GM10847 (cell line): Measurements from ENCODE around the gene ADGRD2.

ENCODE experiments used
- POLR2A ChIP-seq: IDR thresholded peaks from 2 replicates; pipeline ENCODE4 v1.6.1; 2011; ENCODE audit not compliant: insufficient read length; ENCODE audit errors: extremely low read depth

ADGRD2 gene

GRCh38 chr9:124478354-124478753 is 28.1 kb downstream of the ADGRD2 start:
- no peak for TF ChIP-seq POLR2A

GRCh38 chr9:124479371-124479770 is 29.1 kb downstream of the ADGRD2 start:
- TF ChIP-seq POLR2A: no peak

GRCh38 chr9:124479947-124480620 is 29.8 kb downstream of the ADGRD2 start:
- TF ChIP-seq POLR2A: no peak

GRCh38 chr9:124480621-124480981 is 30.4 kb downstream of the ADGRD2 start:
- no peak for TF ChIP-seq POLR2A

- TF ChIP-seq POLR2A: no peak
Observed at GRCh38 chr9:124481115-124481514, 30.9 kb downstream of the ADGRD2 start.

- TF ChIP-seq POLR2A: no peak
Observed at GRCh38 chr9:124482431-124483031, 32.3 kb downstream of the ADGRD2 start.

GRCh38 chr9:124483481-124483880 is 33.2 kb downstream of the ADGRD2 start:
- TF ChIP-seq POLR2A: no peak

GRCh38 chr9:124485201-124485600 is 35.0 kb downstream of the ADGRD2 start:
- TF ChIP-seq POLR2A: no peak

GRCh38 chr9:124485936-124486335 is 35.7 kb downstream of the ADGRD2 start:
- TF ChIP-seq POLR2A: no peak

GRCh38 chr9:124486778-124487259 is 36.6 kb downstream of the ADGRD2 start:
- no peak for TF ChIP-seq POLR2A

- TF ChIP-seq POLR2A: no peak
Observed at GRCh38 chr9:124487260-124488182, 37.3 kb downstream of the ADGRD2 start.

- no peak for TF ChIP-seq POLR2A
Observed at GRCh38 chr9:124488641-124489210, 38.5 kb downstream of the ADGRD2 start.

GRCh38 chr9:124489222-124489621 is 39.0 kb downstream of the ADGRD2 start:
- TF ChIP-seq POLR2A: no peak

GRCh38 chr9:124490004-124490403 is 39.8 kb downstream of the ADGRD2 start:
- TF ChIP-seq POLR2A: no peak

GRCh38 chr9:124491049-124491975 is 41.1 kb downstream of the ADGRD2 start:
- no peak for TF ChIP-seq POLR2A

GRCh38 chr9:124492818-124493217 is 42.6 kb downstream of the ADGRD2 start:
- no peak for TF ChIP-seq POLR2A
